K562 (cell line): ENCODE data around the gene ERGIC1. TPM values are rescaled to one million over a fixed set of nuclear protein-coding genes. Genes with fewer than 3 reads are reported as not detected.

Source experiments
- ARID2 ChIP-seq: fragments of 450-650 bp; IDR thresholded peaks from 2 replicates; pipeline ENCODE4 v1.6.1; 2017; ENCODE audit warnings: antibody characterized with exemption, mild to moderate bottlenecking
- BACH1 ChIP-seq: fragments of 200-800 bp; sonication (Bioruptor generic); IDR thresholded peaks from 2 replicates; pipeline ENCODE4 v1.6.1; 2016; ENCODE audit warnings: missing genetic modification characterization, missing compliant biosample characterization
- ELF2 ChIP-seq: fragments of 250-450 bp; sonication (Bioruptor Pico); IDR thresholded peaks from 2 replicates; pipeline ENCODE4 v1.5.0; 2021; ENCODE audit warnings: mild to moderate bottlenecking
- GTF2F1 ChIP-seq: IDR thresholded peaks from 2 replicates; pipeline ENCODE4 v1.6.1; 2011; ENCODE audit warnings: low read depth, low read length, improper control_type of control experiment
- HMG20A ChIP-seq: fragments of 450-650 bp; formaldehyde crosslinking; conservative IDR thresholded peaks from 2 replicates; pipeline ENCODE4 v1.4.0; 2020; ENCODE audit warnings: mild to moderate bottlenecking, mixed read lengths
- MTA2 ChIP-seq: fragments of 450-650 bp; IDR thresholded peaks from 2 replicates; pipeline ENCODE4 v1.6.1; 2016; ENCODE audit warnings: low read depth
- PCBP2 ChIP-seq: fragments of 200-400 bp; formaldehyde crosslinking; IDR thresholded peaks from 2 replicates; pipeline ENCODE4 v1.6.1; 2018; ENCODE audit warnings: low read length, low read depth, mild to moderate bottlenecking, moderate library complexity; ENCODE audit not compliant: poor library complexity, severe bottlenecking
- PML ChIP-seq: IDR thresholded peaks from 2 replicates; pipeline ENCODE4 v1.6.1; 2012; ENCODE audit warnings: low read length, inconsistent platforms
- SMAD2 ChIP-seq: fragments of 150-350 bp; IDR thresholded peaks from 2 replicates; pipeline ENCODE4 v1.6.1; 2014; ENCODE audit warnings: low read depth, mild to moderate bottlenecking, low read length
- TARDBP ChIP-seq: fragments of 450-650 bp; IDR thresholded peaks from 2 replicates; pipeline ENCODE4 v1.6.1; 2016
- TBP ChIP-seq: optimal IDR thresholded peaks from 2 replicates; pipeline ENCODE3; 2011; ENCODE audit warnings: low read depth, low read length, improper control_type of control experiment
- ZFP30 ChIP-seq: fragments of 250-450 bp; sonication (Bioruptor Pico); IDR thresholded peaks from 2 replicates; pipeline ENCODE4 v1.8.0; 2022; ENCODE audit warnings: moderate library complexity, mild to moderate bottlenecking, inconsistent platforms, borderline replicate concordance
- ZNF212 ChIP-seq: fragments of 450-650 bp; formaldehyde crosslinking; IDR thresholded peaks from 2 replicates; pipeline ENCODE4 v1.4.0; 2020; ENCODE audit warnings: mild to moderate bottlenecking
- ZNF766 ChIP-seq: fragments of 200-800 bp; sonication (Bioruptor generic); conservative IDR thresholded peaks from 2 replicates; pipeline ENCODE4 v1.6.1; 2016; ENCODE audit warnings: missing genetic modification characterization, missing compliant biosample characterization
- ZSCAN29 ChIP-seq: fragments of 450-650 bp; IDR thresholded peaks from 2 replicates; pipeline ENCODE4 v1.6.1; 2017
- ZZZ3 ChIP-seq: fragments of 450-650 bp; IDR thresholded peaks from 2 replicates; pipeline ENCODE4 v1.6.1; 2016; ENCODE audit warnings: antibody characterized with exemption, mild to moderate bottlenecking, moderate library complexity
- polyA plus RNA-seq, 8 experiments: library from polyadenylated mRNA; depleted of rRNA in 4 of 8; stranded (reverse) in 5 of 8; unstranded in 3 of 8; fragments of >200 nt; fragmentation: Nextera tagmentation in 2 of 8; fragmentation: Illumina TruSeq in 1 of 8; extraction: Ambion mirVana in 2 of 8; extraction: Trizol in 1 of 8; gene quantifications; 2 replicates each; pipeline versions ENCODE4 v1.2.1 to v1.2.3, GENCODE V29; 2011 to 2014; ENCODE audit warnings: inconsistent platforms in 1 of 8, missing spikeins in 1 of 8
- total RNA-seq, 7 experiments: library from RNA; depleted of rRNA in 6 of 7; stranded (reverse); fragments of >200 nt in 6 of 7; fragmentation: Illumina TruSeq in 2 of 7; extraction: Trizol in 2 of 7; gene quantifications; 2 replicates each; pipeline versions ENCODE4 v1.2.1 to v1.2.3, GENCODE V29; 2011 to 2021; ENCODE audit warnings: low replicate concordance in 1 of 7
- TF ChIP-seq, protein P1 (sequence below): fragments of 450-650 bp; formaldehyde crosslinking; IDR thresholded peaks from 2 replicates; pipeline ENCODE4 v1.4.0; 2020; ENCODE audit warnings: mild to moderate bottlenecking, moderate library complexity
- TF ChIP-seq, protein P2 (sequence below): fragments of 250-450 bp; sonication (Bioruptor Pico); IDR thresholded peaks from 2 replicates; pipeline ENCODE4 v1.5.0; 2021; ENCODE audit warnings: mild to moderate bottlenecking, moderate library complexity
- TF ChIP-seq, protein P3 (sequence below): fragments of 250-450 bp; sonication (Bioruptor Pico); IDR thresholded peaks from 2 replicates; pipeline ENCODE4 v1.4.0; 2020

ERGIC1 gene
- total and polyA plus RNA-seq, 9 of the 15 experiments (the other 6 are each of a cell fraction or from before 2014, with no cell fraction given) = 5.5 to 68.4 (median 36.4) TPM

DNA sequence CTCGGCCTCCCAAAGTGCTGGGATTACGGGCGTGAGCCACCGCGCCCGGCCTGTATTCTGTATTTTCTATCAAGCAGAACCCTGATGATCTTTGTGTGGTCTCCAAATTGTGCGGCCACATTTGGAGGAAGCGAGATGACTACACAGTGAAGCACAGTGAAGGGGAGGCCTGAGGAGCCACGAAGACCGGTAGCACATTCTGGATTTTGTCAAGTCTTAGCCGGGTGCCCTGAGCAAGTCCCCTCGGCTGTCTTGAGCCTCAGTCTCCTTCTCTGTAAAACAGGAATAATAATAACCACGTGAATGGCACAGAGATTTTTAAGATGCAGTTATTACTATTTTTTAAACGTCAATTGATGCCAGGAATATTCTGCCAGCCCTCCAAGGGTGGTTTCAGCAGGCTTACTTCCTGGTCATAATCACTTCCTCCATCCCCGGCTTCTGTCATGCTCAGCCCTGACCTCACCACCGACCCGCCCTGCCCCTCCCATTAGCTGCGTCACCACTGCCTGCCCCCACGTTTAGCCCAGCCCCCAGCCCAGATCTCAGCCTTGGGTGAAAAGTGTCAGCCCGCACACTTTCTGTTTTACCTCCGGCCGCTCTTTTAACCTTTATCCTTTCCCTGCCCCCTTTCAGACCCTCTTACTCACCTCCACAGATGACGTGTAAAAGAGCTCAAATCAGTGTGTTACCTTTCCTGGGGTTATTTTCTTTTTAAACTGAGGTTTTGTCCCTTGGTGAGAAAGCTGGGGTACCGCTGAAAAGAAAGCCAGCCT lies 27.0 kb upstream of the ERGIC1 start (continued):
- TF ChIP-seq, protein P1, sequence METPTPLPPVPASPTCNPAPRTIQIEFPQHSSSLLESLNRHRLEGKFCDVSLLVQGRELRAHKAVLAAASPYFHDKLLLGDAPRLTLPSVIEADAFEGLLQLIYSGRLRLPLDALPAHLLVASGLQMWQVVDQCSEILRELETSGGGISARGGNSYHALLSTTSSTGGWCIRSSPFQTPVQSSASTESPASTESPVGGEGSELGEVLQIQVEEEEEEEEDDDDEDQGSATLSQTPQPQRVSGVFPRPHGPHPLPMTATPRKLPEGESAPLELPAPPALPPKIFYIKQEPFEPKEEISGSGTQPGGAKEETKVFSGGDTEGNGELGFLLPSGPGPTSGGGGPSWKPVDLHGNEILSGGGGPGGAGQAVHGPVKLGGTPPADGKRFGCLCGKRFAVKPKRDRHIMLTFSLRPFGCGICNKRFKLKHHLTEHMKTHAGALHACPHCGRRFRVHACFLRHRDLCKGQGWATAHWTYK (CRISPR knock-in tag) = peak; percentile 36; the same call in 1 of the 2 replicates
- TF ChIP-seq ZNF212 (CRISPR knock-in tag) (no peak), HMG20A (no peak), ARID2 (0 out of 2 replicates have a peak, but pooled peaks have one; percentile 10), ZNF766 (CRISPR knock-in tag) (peak; percentile 63), SMAD2 (no peak), MTA2 (no peak), TBP (peak; percentile 67), PML (peak; percentile 48; the same call in 1 of the 2 replicates), BACH1 (tag) (peak; percentile 72), ZFP30 (CRISPR knock-in tag) (no peak), GTF2F1 (no peak), PCBP2 (no peak), ELF2 (CRISPR knock-in tag) (peak; percentile 77), TARDBP (no peak), ZSCAN29 (no peak), ZZZ3 (no peak)
- TF ChIP-seq, protein P2, sequence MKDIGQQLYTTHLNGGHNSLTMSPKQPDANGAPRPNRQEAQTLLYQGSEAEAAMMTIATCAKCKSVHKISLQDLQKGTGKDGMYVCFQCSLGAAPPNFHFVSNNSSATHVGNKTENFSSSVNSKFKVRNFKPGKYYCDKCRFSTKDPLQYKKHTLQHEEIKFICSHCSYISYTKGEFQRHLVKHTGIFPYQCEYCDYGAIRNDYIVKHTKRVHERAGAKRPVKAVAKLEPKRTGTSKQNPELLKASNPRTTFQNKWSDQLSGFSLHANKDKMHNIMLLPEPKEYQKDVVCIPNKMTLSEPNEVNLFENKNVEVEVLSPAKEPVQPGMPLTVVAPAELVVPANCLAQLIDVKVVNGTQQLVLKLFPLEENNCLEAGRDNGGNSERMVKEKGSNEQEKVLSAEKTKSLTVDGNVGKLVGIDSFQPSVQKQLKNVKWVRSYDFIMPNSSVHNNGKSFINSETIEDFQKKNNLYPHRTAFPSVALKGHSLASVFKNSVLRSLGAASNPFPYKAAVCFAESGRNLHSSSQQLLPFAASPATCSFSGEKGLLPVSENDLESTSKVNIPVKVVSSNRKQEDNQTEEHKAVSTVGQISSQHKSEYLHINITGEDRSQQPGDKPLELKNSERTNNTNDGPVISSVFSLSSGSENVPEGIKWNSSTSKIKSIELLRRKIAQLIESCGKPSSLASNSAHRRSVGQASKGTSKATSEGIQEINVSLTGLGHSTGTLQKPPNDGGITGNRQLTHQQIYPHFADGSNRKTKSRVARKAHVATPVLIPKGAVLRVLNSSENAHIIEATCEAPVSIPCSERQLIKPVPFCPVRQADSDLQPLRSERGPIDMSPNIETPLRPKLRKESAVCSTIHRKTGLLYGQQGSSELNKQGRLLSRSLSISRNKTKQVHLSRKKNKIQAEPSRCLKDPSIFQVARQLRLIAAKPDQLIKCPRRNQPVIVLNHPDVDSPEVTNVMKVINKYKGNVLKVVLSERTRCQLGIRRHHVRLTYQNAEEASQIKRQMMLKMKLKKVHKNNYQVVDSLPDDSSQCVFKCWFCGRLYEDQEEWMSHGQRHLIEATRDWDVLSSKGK (CRISPR knock-in tag) = no peak
- TF ChIP-seq, protein P3, sequence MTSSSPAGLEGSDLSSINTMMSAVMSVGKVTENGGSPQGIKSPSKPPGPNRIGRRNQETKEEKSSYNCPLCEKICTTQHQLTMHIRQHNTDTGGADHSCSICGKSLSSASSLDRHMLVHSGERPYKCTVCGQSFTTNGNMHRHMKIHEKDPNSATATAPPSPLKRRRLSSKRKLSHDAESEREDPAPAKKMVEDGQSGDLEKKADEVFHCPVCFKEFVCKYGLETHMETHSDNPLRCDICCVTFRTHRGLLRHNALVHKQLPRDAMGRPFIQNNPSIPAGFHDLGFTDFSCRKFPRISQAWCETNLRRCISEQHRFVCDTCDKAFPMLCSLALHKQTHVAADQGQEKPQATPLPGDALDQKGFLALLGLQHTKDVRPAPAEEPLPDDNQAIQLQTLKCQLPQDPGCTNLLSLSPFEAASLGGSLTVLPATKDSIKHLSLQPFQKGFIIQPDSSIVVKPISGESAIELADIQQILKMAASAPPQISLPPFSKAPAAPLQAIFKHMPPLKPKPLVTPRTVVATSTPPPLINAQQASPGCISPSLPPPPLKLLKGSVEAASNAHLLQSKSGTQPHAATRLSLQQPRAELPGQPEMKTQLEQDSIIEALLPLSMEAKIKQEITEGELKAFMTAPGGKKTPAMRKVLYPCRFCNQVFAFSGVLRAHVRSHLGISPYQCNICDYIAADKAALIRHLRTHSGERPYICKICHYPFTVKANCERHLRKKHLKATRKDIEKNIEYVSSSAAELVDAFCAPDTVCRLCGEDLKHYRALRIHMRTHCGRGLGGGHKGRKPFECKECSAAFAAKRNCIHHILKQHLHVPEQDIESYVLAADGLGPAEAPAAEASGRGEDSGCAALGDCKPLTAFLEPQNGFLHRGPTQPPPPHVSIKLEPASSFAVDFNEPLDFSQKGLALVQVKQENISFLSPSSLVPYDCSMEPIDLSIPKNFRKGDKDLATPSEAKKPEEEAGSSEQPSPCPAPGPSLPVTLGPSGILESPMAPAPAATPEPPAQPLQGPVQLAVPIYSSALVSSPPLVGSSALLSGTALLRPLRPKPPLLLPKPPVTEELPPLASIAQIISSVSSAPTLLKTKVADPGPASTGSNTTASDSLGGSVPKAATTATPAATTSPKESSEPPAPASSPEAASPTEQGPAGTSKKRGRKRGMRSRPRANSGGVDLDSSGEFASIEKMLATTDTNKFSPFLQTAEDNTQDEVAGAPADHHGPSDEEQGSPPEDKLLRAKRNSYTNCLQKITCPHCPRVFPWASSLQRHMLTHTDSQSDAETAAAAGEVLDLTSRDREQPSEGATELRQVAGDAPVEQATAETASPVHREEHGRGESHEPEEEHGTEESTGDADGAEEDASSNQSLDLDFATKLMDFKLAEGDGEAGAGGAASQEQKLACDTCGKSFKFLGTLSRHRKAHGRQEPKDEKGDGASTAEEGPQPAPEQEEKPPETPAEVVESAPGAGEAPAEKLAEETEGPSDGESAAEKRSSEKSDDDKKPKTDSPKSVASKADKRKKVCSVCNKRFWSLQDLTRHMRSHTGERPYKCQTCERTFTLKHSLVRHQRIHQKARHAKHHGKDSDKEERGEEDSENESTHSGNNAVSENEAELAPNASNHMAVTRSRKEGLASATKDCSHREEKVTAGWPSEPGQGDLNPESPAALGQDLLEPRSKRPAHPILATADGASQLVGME = no peak
